ENCODE results near the gene PSAT1. TPM values are rescaled to one million over a fixed set of nuclear protein-coding genes. Genes with fewer than 3 reads are reported as not detected.

PSAT1 gene
- total RNA-seq, 1 experiment from 2014 or later, result 71.8 TPM

GRCh38 chr9:78289474-78289873 lies 7.5 kb upstream of the PSAT1 start:
- DNase-seq (ENCODE audit: low read depth, low spot score) (no peak), ATAC-seq (no peak)
- H3K27ac ChIP-seq (ENCODE audit: low read length), result no peak overlapping the region
- CTCF ChIA-PET, result no interaction called here
- TF ChIP-seq POLR2AphosphoS5 (IDR thresholded peaks at IDR 0.05; ENCODE audit: low read depth, low read length), result no peak
- TF ChIP-seq TCF7L2 (IDR thresholded peaks at IDR 0.05; ENCODE audit: low read depth, low read length), result no peak
- no peak for TF ChIP-seq SIN3A (IDR thresholded peaks at IDR 0.05; ENCODE audit: borderline replicate concordance, insufficient read depth, low read depth, low read length)
- no peak for TF ChIP-seq CTCF (IDR thresholded peaks at IDR 0.05)
- TF ChIP-seq REST (IDR thresholded peaks at IDR 0.05; ENCODE audit: insufficient read depth in 1 of 2, low read depth in 2 of 2, low read length in 1 of 2), result no peak
- no peaks in the 10 kb centered on the region for H3K9me3 ChIP-seq (ENCODE audit: control insufficient read depth, insufficient read depth, low read depth, low read length)
- no peaks in the 10 kb centered on the region for H3K27me3 ChIP-seq (ENCODE audit: control insufficient read depth, insufficient read depth, low read length)
- POLR2A ChIA-PET, result no interaction called here
- no TSS peak for BruUV-seq (replicated peaks)
- H3K4me1 ChIP-seq (ENCODE audit: control insufficient read depth, insufficient read depth, low read length), result no peaks in the 10 kb centered on the region
- no peak overlapping the region for H3K4me3 ChIP-seq (ENCODE audit: low read depth in 2 of 2, low read length in 2 of 2)
- intact Hi-C loops (cut with micrococcal nuclease; ENCODE audit: unreplicated experiment), result no loop called here
- H3K36me3 ChIP-seq (ENCODE audit: control insufficient read depth, insufficient read depth, low read length), result no peaks in the 10 kb centered on the region
- in situ Hi-C loops (cut with HindIII; ENCODE audit: low pct_unique_long_range_greater_than_20kb, low sequenced_read_pairs), result no loop called here

- intact Hi-C loops (cut with micrococcal nuclease; ENCODE audit: unreplicated experiment), result no loop called here
- DNase-seq (ENCODE audit: low read depth, low spot score) (no peak), ATAC-seq (no peak; the same call in 1 of the 2 replicates)
- in situ Hi-C loops (cut with HindIII; ENCODE audit: low pct_unique_long_range_greater_than_20kb, low sequenced_read_pairs), result no loop called here
- Histone ChIP-seq H3K4me3 (ENCODE audit: low read depth in 2 of 2, low read length in 2 of 2) (no peak overlapping the region), H3K36me3 (ENCODE audit: control insufficient read depth, insufficient read depth, low read length) (no peaks in the 10 kb centered on the region), H3K27me3 (ENCODE audit: control insufficient read depth, insufficient read depth, low read length) (no peaks in the 10 kb centered on the region), H3K4me1 (ENCODE audit: control insufficient read depth, insufficient read depth, low read length) (peaks cover 4% of the 10 kb centered on the region; the same call in 1 of the 2 replicates), H3K27ac (ENCODE audit: low read length) (no peak overlapping the region), H3K9me3 (ENCODE audit: control insufficient read depth, insufficient read depth, low read depth, low read length) (no peaks in the 10 kb centered on the region)
- no peak for TF ChIP-seq POLR2AphosphoS5 (IDR thresholded peaks at IDR 0.05; ENCODE audit: low read depth, low read length)
- TF ChIP-seq SIN3A (IDR thresholded peaks at IDR 0.05; ENCODE audit: borderline replicate concordance, insufficient read depth, low read depth, low read length), result no peak
- TF ChIP-seq REST (IDR thresholded peaks at IDR 0.05; ENCODE audit: insufficient read depth in 1 of 2, low read depth in 2 of 2, low read length in 1 of 2), result no peak
- no peak for TF ChIP-seq CTCF (IDR thresholded peaks at IDR 0.05)
- no peak for TF ChIP-seq TCF7L2 (IDR thresholded peaks at IDR 0.05; ENCODE audit: low read depth, low read length)
- ChIA-PET POLR2A (no interaction called here), CTCF (no interaction called here)
- no TSS peak for BruUV-seq (replicated peaks)
Observed at GRCh38 chr9:78291240-78291925, 5.5 kb upstream of the PSAT1 start.
